ENCODE results near the gene TNK2.

DNA sequence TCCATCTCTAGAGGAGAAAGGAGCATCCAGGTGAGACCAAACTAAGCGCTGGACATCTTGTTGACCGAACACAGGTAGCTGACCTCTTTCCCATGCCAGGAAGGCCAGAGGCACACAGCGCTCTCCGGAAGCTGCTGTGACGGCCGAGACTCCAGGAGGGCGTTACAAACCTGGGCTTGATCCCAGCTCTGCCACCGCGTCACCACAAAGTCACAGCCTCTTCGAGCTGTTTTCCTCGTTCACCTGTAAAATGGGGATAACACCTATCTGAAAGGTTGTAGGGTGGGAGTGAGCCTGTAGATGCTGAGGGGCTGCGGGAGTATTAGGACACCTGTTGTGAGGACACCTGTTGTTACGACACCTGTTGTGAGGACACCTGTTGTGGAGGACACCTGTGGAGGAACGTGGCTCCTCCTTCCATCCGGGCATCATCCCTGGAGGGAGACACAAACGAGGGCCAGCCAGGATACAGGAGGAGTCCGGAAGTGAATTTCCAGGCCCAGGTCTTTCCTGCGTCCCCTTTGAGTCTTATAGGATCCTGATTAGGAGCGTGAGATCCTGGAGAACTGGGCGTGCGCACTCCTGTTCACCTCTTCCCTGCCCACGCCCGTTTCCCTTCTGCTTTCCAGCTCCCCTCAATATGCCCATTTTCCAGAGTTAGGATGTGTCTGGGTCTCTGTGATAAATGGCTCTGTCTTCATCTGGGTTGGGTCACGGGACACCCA, 94.3 kb downstream of the TNK2 start:
- TF ChIP-seq, protein P1, sequence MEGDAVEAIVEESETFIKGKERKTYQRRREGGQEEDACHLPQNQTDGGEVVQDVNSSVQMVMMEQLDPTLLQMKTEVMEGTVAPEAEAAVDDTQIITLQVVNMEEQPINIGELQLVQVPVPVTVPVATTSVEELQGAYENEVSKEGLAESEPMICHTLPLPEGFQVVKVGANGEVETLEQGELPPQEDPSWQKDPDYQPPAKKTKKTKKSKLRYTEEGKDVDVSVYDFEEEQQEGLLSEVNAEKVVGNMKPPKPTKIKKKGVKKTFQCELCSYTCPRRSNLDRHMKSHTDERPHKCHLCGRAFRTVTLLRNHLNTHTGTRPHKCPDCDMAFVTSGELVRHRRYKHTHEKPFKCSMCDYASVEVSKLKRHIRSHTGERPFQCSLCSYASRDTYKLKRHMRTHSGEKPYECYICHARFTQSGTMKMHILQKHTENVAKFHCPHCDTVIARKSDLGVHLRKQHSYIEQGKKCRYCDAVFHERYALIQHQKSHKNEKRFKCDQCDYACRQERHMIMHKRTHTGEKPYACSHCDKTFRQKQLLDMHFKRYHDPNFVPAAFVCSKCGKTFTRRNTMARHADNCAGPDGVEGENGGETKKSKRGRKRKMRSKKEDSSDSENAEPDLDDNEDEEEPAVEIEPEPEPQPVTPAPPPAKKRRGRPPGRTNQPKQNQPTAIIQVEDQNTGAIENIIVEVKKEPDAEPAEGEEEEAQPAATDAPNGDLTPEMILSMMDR (IDR thresholded peaks at IDR 0.05; ENCODE audit: low read length) = no peak
- TF ChIP-seq EZH2 (IDR thresholded peaks at IDR 0.05; ENCODE audit: borderline replicate concordance, low read length) = no peak
